Naive thymus-derived CD4-positive, alpha-beta T cell (primary cell): ENCODE data around the gene TGFB3. TPM values are rescaled to one million over a fixed set of nuclear protein-coding genes. Genes with fewer than 3 reads are reported as not detected.
A peak's percentile ranks its signal among the peaks of the same experiment; 100 is the strongest.
"Not testable (repeated sequence)": the region's sequence is repeated elsewhere in the genome, so short reads cannot be mapped to it uniquely, and the experiment has no call there.

Experiments
- ATAC-seq: fragments of 150-1000 bp; cut with Tn5 transposase; 2 replicates; pipeline ENCODE4 v1.10.0; 2021; ENCODE audit warnings: mild to moderate bottlenecking, moderate library complexity
- CTCF ChIA-PET: fragments of 350-600 bp; sonication (Branson Sonifier 250); formaldehyde crosslinking; loops from one replicate; lab custom pipeline; 2021; ENCODE audit warnings: antibody characterized with exemption; lab: Charles Lee
- POLR2A ChIA-PET: fragments of 350-600 bp; sonication (Branson Sonifier 250); formaldehyde crosslinking; loops from one replicate; lab custom pipeline; 2021; ENCODE audit warnings: antibody characterized with exemption, inconsistent platforms; lab: Charles Lee
- DNase-seq, 9 donors: peaks; one replicate each; pipeline versions ENCODE4 v3.0.0 to v3.0.0-alpha.2; 2020 to 2022; ENCODE audit warnings: mixed read lengths in 1 of 9
- H3K27ac ChIP-seq: one replicate; pipeline ENCODE4 v1.7.0; 2013; ENCODE audit warnings: mild to moderate bottlenecking, low read depth, low read length, moderate library complexity
- H3K27me3 ChIP-seq, 2 donors: one replicate each; pipeline ENCODE4 v1.7.0; 2013; ENCODE audit warnings: low read length in 2 of 2, mild to moderate bottlenecking in 2 of 2, moderate library complexity in 2 of 2; ENCODE audit not compliant: control insufficient read depth in 2 of 2, insufficient read depth in 2 of 2
- H3K36me3 ChIP-seq, 3 experiments: 1 replicate in 2 of 3; 2 replicates in 1 of 3; pipeline ENCODE4 v1.7.0; 2013; ENCODE audit warnings: low read length in 3 of 3, mild to moderate bottlenecking in 3 of 3, moderate library complexity in 1 of 3; ENCODE audit not compliant: insufficient read depth in 3 of 3, control insufficient read depth in 2 of 3
- H3K4me1 ChIP-seq, 2 donors: one replicate each; pipeline ENCODE4 v1.7.0; 2013; ENCODE audit warnings: low read length in 2 of 2, mild to moderate bottlenecking in 2 of 2, moderate library complexity in 1 of 2; ENCODE audit not compliant: control insufficient read depth in 2 of 2, insufficient read depth in 2 of 2
- H3K4me3 ChIP-seq: 2 replicates; pipeline ENCODE4 v1.7.0; 2013; ENCODE audit warnings: mild to moderate bottlenecking, low read length
- H3K9me3 ChIP-seq, 3 experiments: 1 replicate in 2 of 3; 2 replicates in 1 of 3; pipeline ENCODE4 v1.7.0; 2013; ENCODE audit warnings: low read length in 3 of 3; ENCODE audit not compliant: control insufficient read depth in 2 of 3
- H3K27ac Mint-ChIP-seq, 9 donors: one replicate each; pipeline ENCODE4 v1.8.0; 2020 to 2022; ENCODE audit warnings: mixed read lengths in 9 of 9, mild to moderate bottlenecking in 8 of 9, moderate library complexity in 5 of 9, inconsistent platforms in 2 of 9
- H3K27me3 Mint-ChIP-seq, 5 donors: one replicate each; pipeline ENCODE4 v1.8.0; 2021 to 2022; ENCODE audit warnings: mixed read lengths in 5 of 5, mild to moderate bottlenecking in 1 of 5
- H3K36me3 Mint-ChIP-seq, 5 donors: one replicate each; pipeline ENCODE4 v1.8.0; 2020 to 2022; ENCODE audit warnings: mixed read lengths in 5 of 5, mild to moderate bottlenecking in 3 of 5, inconsistent platforms in 1 of 5
- H3K4me1 Mint-ChIP-seq, 7 donors: one replicate each; pipeline ENCODE4 v1.8.0; 2020 to 2022; ENCODE audit warnings: mixed read lengths in 7 of 7, mild to moderate bottlenecking in 3 of 7, inconsistent platforms in 1 of 7
- H3K4me3 Mint-ChIP-seq, 10 donors: one replicate each; pipeline ENCODE4 v1.8.0; 2020 to 2022; ENCODE audit warnings: mild to moderate bottlenecking in 10 of 10, mixed read lengths in 10 of 10, moderate library complexity in 6 of 10, inconsistent platforms in 2 of 10
- H3K9me3 Mint-ChIP-seq, 11 donors: one replicate each; pipeline ENCODE4 v1.8.0; 2020 to 2022; ENCODE audit warnings: mixed read lengths in 11 of 11, mild to moderate bottlenecking in 4 of 11, inconsistent platforms in 1 of 11, moderate library complexity in 1 of 11
- intact Hi-C, 2 donors: fragments of 100-400 bp; cut with micrococcal nuclease; formaldehyde crosslinking; loops; one replicate each; pipeline ENCODE4 v1.15.1; 2023
- polyA plus RNA-seq, 2 donors: library from polyadenylated mRNA; unstranded; fragments of 300-500 nt; fragmentation: Illumina TruSeq; gene quantifications; one replicate each; pipeline ENCODE4 v1.2.3, GENCODE V29; 2021
- total RNA-seq, 6 experiments: library from RNA in 5 of 6; stranded (reverse) in 5 of 6; gene quantifications; 1 replicate in 5 of 6; 2 replicates in 1 of 6; pipeline ENCODE4 v1.2.3 and lab custom pipeline; 2021 to 2026

TGFB3 gene
- total and polyA plus RNA-seq, 7 experiments from 2014 or later: 0.58 to 14.3 (median 9.0) TPM; not detected in 1

GRCh38 chr14:76015191-76015590, 33.4 kb upstream of the TGFB3 start:
- no peak overlapping the region for H3K4me3 Mint-ChIP-seq
- Histone ChIP-seq H3K4me1 (no peaks in the 10 kb centered on the region), H3K36me3 (peaks cover 0 to 31% (median 0%) of the 10 kb centered on the region in 3 experiments), H3K4me3 (no peak overlapping the region), H3K27me3 (no peaks in the 10 kb centered on the region), H3K9me3 (peaks cover 0 to 5% (median 0%) of the 10 kb centered on the region in 3 experiments), H3K27ac (no peak overlapping the region)
- POLR2A ChIA-PET: no interaction called here
- no peaks in the 10 kb centered on the region for H3K27me3 Mint-ChIP-seq
- no peaks in the 10 kb centered on the region for H3K4me1 Mint-ChIP-seq
- H3K9me3 Mint-ChIP-seq: peaks cover 9 to 39% (median 22%) of the 10 kb centered on the region in 11 donors
- DNase-seq (no peak), ATAC-seq (no peak)
- H3K27ac Mint-ChIP-seq: no peak overlapping the region
- intact Hi-C loops: no loop called here
- peaks cover 15 to 92% (median 88%) of the 10 kb centered on the region in 5 donors for H3K36me3 Mint-ChIP-seq
- CTCF ChIA-PET: no interaction called here

DNA sequence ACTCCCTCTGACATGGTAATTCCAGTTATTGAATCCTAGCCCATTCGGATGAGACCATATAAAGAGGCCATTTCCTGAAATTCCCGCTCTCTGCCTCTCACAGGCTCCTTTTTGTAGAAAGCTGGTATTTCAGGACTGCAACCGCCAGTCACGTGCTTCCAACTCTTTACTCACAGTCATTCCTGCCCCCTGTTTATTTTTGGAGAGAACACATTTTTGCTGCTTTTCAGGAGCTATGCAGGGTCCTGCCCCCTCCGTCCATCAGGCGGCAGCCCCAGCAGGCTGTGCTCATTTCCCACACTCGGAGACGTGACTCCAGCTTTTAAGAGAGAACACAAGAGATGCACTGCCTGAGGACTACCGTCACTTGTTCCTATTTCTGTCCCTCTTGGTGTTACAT, 30.6 kb upstream of the TGFB3 start:
- no peak overlapping the region for H3K27ac Mint-ChIP-seq

DNA sequence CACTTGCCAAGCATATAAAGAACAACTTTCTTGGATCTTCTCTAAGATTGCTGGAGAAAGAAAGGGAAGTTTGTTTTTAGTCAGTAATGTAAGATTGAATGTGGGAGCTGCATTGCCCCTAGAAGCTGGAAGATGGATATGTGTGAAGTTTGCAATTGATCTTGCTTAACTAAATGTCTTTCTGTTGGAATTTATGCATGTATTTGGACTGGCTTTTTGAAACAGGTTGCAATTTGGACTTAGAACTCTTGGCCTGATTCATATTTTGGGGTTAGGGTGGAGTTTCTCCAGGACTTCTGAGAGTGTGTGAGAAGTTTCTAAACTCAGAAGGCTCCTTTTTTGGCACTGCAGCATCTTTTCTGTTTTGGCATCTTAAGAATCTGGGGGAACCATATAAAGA, 30.1 kb upstream of the TGFB3 start:
- POLR2A ChIA-PET: interaction anchor here (0.7 kb wide), 1 partner anchor 21 kb away, joined by 3 read pairs; no protein-coding TSS in a partner anchor

More for the DNA sequence above, 30.6 kb upstream of the TGFB3 start:
- peaks cover 0 to 14% (median 3%) of the 10 kb centered on the region in 11 donors for H3K9me3 Mint-ChIP-seq
- H3K4me1 Mint-ChIP-seq: no peaks in the 10 kb centered on the region
- Histone ChIP-seq H3K4me1 (no peaks in the 10 kb centered on the region), H3K4me3 (no peak overlapping the region), H3K36me3 (peaks cover 0 to 28% (median 3%) of the 10 kb centered on the region in 3 experiments), H3K27me3 (no peaks in the 10 kb centered on the region), H3K27ac (no peak overlapping the region), H3K9me3 (no peaks in the 10 kb centered on the region)
- intact Hi-C loops: no loop called here
- DNase-seq (no peak), ATAC-seq (no peak)
- ChIA-PET POLR2A (interaction anchor here (0.7 kb wide), 1 partner anchor 22 kb away, joined by 3 read pairs; no protein-coding TSS in a partner anchor), CTCF (interaction anchor here (0.6 kb wide), 1 partner anchor 171 kb away, joined by 3 read pairs; no protein-coding TSS in a partner anchor)
- no peaks in the 10 kb centered on the region for H3K27me3 Mint-ChIP-seq
- H3K4me3 Mint-ChIP-seq: no peak overlapping the region
- H3K36me3 Mint-ChIP-seq: peaks cover 8 to 78% (median 71%) of the 10 kb centered on the region in 5 donors

DNA sequence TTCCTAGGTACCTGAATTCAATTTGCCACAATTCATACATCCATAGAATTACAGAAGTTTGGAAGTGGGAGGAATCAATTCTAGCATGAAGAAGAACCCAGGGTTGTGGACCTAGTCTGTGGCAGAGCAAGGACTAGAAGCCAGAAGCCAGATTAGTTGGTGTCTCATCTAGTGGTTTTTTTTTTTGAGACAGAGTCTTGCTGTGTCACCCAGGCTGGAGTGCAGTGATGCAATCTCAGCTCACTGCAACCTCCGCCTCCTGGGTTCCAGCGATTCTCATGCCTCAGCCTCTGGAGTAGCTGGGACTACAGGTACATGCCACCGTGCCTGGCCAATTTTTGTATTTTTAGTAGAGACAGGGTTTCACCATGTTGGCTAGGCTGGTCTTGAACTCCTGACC, 27.8 kb upstream of the TGFB3 start:
- CTCF ChIA-PET, H3K9me3 ChIP-seq, H3K27me3 Mint-ChIP-seq, H3K4me3 ChIP-seq, intact Hi-C loops, H3K4me1 ChIP-seq, H3K27ac Mint-ChIP-seq, H3K4me1 Mint-ChIP-seq, H3K27ac ChIP-seq, POLR2A ChIA-PET, H3K27me3 ChIP-seq, ATAC-seq, H3K4me3 Mint-ChIP-seq, DNase-seq: not testable (repeated sequence)
- H3K36me3 ChIP-seq: peaks cover 0 to 32% (median 3%) of the 10 kb centered on the region in 3 experiments
- H3K36me3 Mint-ChIP-seq: peaks cover 10 to 75% (median 69%) of the 10 kb centered on the region in 5 donors
- H3K9me3 Mint-ChIP-seq: peaks cover 0 to 13% (median 3%) of the 10 kb centered on the region in 11 donors

More for the DNA sequence above, 30.1 kb upstream of the TGFB3 start:
- H3K9me3 ChIP-seq: no peaks in the 10 kb centered on the region
- Mint-ChIP-seq H3K9me3 (peaks cover 0 to 10% (median 0%) of the 10 kb centered on the region in 11 donors), H3K27me3 (no peaks in the 10 kb centered on the region), H3K36me3 (peaks cover 8 to 78% (median 71%) of the 10 kb centered on the region in 5 donors), H3K27ac (no peak overlapping the region), H3K4me1 (no peaks in the 10 kb centered on the region), H3K4me3 (no peak overlapping the region)
- peaks cover 0 to 25% (median 3%) of the 10 kb centered on the region in 3 experiments for H3K36me3 ChIP-seq
- H3K4me3 ChIP-seq: no peak overlapping the region
- intact Hi-C loops: no loop called here
- CTCF ChIA-PET: no interaction called here
- no peaks in the 10 kb centered on the region for H3K4me1 ChIP-seq
- H3K27ac ChIP-seq: no peak overlapping the region
- ATAC-seq (no peak), DNase-seq (no peak)
- H3K27me3 ChIP-seq: no peaks in the 10 kb centered on the region

DNA sequence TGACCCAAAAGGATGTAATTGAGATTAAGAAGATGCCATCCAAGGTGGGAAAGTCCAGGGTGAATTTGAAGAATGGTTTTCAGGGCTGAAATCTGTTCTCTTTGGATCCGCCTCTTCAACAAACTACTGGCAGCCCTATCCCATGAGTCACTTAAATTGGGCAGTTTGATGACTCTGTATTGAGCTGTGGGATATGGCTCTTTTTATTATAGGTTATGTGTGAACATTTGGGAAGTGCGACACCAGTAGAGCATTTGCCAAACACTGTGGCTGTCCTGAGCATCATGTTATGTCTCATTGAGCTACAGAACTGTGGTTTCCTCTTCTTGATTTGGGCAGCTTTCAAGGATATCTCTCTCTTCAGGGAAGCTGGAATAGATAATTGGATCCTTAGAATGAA, 26.1 kb upstream of the TGFB3 start:
- Histone ChIP-seq H3K4me3 (no peak overlapping the region), H3K36me3 (peaks cover 0 to 32% (median 3%) of the 10 kb centered on the region in 3 experiments), H3K4me1 (no peaks in the 10 kb centered on the region), H3K27ac (no peak overlapping the region), H3K27me3 (no peaks in the 10 kb centered on the region), H3K9me3 (no peaks in the 10 kb centered on the region)
- DNase-seq (no peak), ATAC-seq (no peak)
- Mint-ChIP-seq H3K4me1 (no peaks in the 10 kb centered on the region), H3K9me3 (peaks cover 0 to 23% (median 10%) of the 10 kb centered on the region in 11 donors), H3K4me3 (no peak overlapping the region), H3K36me3 (peaks cover 9 to 67% (median 61%) of the 10 kb centered on the region in 5 donors), H3K27me3 (no peaks in the 10 kb centered on the region), H3K27ac (no peak overlapping the region)
- intact Hi-C loops: no loop called here
- ChIA-PET POLR2A (no interaction called here), CTCF (no interaction called here)

DNA sequence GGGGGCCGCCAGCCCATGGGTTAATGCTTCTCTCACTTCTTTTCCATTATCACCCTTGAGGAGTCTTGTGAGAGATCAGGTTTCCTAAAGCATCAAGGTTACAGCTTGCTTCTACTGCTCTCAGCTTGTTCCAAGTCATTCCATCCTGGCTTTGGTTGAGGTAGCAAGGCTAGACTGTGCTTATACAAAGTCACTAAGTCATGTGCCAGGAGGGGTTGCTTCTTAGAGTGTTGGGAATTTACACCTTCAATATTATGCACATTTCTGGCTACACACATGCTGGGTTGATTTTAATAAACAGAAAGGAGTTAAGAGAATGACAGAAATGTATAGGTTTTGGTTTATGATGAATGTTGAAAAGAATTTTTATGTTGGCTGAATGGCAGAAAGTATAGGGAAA, 25.6 kb upstream of the TGFB3 start:
- DNase-seq (no peak), ATAC-seq (no peak)
- Mint-ChIP-seq H3K4me1 (no peaks in the 10 kb centered on the region), H3K4me3 (no peak overlapping the region), H3K27ac (peak overlapping the region in 1 of 9 donors; percentile 10), H3K9me3 (peaks cover 0 to 27% (median 14%) of the 10 kb centered on the region in 11 donors), H3K36me3 (peaks cover 12 to 67% (median 61%) of the 10 kb centered on the region in 5 donors), H3K27me3 (no peaks in the 10 kb centered on the region)
- no peaks in the 10 kb centered on the region for H3K27me3 ChIP-seq
- POLR2A ChIA-PET: no interaction called here
- H3K4me1 ChIP-seq: no peaks in the 10 kb centered on the region
- no peaks in the 10 kb centered on the region for H3K9me3 ChIP-seq
- no peak overlapping the region for H3K27ac ChIP-seq
- H3K4me3 ChIP-seq: no peak overlapping the region
- intact Hi-C loops: no loop called here
- peaks cover 0 to 27% (median 3%) of the 10 kb centered on the region in 3 experiments for H3K36me3 ChIP-seq
- CTCF ChIA-PET: no interaction called here

GRCh38 chr14:76006253-76006652, 24.5 kb upstream of the TGFB3 start:
- no peak for ATAC-seq
- Histone ChIP-seq H3K27me3 (no peaks in the 10 kb centered on the region), H3K36me3 (peaks cover 0 to 27% (median 3%) of the 10 kb centered on the region in 3 experiments), H3K4me3 (no peak overlapping the region), H3K4me1 (no peaks in the 10 kb centered on the region), H3K27ac (no peak overlapping the region), H3K9me3 (no peaks in the 10 kb centered on the region)
- Mint-ChIP-seq H3K27ac (no peak overlapping the region), H3K4me1 (no peaks in the 10 kb centered on the region), H3K9me3 (peaks cover 0 to 29% (median 14%) of the 10 kb centered on the region in 11 donors), H3K36me3 (peaks cover 18 to 65% (median 58%) of the 10 kb centered on the region in 5 donors), H3K4me3 (no peak overlapping the region), H3K27me3 (no peaks in the 10 kb centered on the region)
- ChIA-PET CTCF (no interaction called here), POLR2A (no interaction called here)
- intact Hi-C loops: no loop called here
- no peak for DNase-seq
